K562 (cell line): ENCODE data around the gene POU2F1.

Source experiments
- ATF1 ChIP-seq, 2 experiments: fragments of 450-650 bp in 1 of 2; IDR thresholded peaks; 2 replicates each; pipeline ENCODE4 v1.6.1; 2016; ENCODE audit warnings: missing compliant biosample characterization in 1 of 2, missing genetic modification characterization in 1 of 2
- GABPA ChIP-seq: fragments of 200-800 bp; sonication (Bioruptor generic); conservative IDR thresholded peaks from 2 replicates; pipeline ENCODE4 v1.6.1; 2016; ENCODE audit warnings: low read depth, missing genetic modification characterization, missing compliant biosample characterization
- MYBL2 ChIP-seq, 2 experiments: fragments of 450-650 bp in 1 of 2; sonication (generic) in 1 of 2; formaldehyde crosslinking in 1 of 2; IDR thresholded peaks; 2 replicates each; pipeline versions ENCODE4 v1.6.1 to v1.8.1; 2017 to 2022; ENCODE audit warnings: borderline replicate concordance in 1 of 2, inconsistent platforms in 1 of 2, low read depth in 1 of 2, mild to moderate bottlenecking in 1 of 2, missing genetic modification reagents in 1 of 2, moderate library complexity in 1 of 2
- RBFOX2 ChIP-seq: fragments of 200-400 bp; formaldehyde crosslinking; IDR thresholded peaks from 2 replicates; pipeline ENCODE4 v1.6.1; 2017; ENCODE audit warnings: low read depth, mild to moderate bottlenecking, low read length, moderate library complexity
- SMARCB1 ChIP-seq: IDR thresholded peaks from 2 replicates; pipeline ENCODE4 v1.6.1; 2011; ENCODE audit warnings: improper control_type of control experiment, low read depth; ENCODE audit not compliant: insufficient read length
- TEAD1 ChIP-seq, 2 experiments: fragments of 450-650 bp in 1 of 2; sonication (generic) in 1 of 2; formaldehyde crosslinking; IDR thresholded peaks; 2 replicates each; pipeline versions ENCODE4 v1.4.0 to v1.8.0; 2020 to 2022; ENCODE audit warnings: mild to moderate bottlenecking in 2 of 2, missing genetic modification reagents in 1 of 2
- TF ChIP-seq, protein P1 (sequence below): fragments of 450-650 bp; IDR thresholded peaks from 2 replicates; pipeline ENCODE4 v1.7.1; 2018; ENCODE audit warnings: mild to moderate bottlenecking, low read depth; ENCODE audit not compliant: partially characterized antibody
- TF ChIP-seq, protein P2 (sequence below): fragments of 250-450 bp; sonication (Bioruptor Pico); IDR thresholded peaks from 2 replicates; pipeline ENCODE4 v1.5.0; 2020; ENCODE audit warnings: mild to moderate bottlenecking, borderline replicate concordance

DNA sequence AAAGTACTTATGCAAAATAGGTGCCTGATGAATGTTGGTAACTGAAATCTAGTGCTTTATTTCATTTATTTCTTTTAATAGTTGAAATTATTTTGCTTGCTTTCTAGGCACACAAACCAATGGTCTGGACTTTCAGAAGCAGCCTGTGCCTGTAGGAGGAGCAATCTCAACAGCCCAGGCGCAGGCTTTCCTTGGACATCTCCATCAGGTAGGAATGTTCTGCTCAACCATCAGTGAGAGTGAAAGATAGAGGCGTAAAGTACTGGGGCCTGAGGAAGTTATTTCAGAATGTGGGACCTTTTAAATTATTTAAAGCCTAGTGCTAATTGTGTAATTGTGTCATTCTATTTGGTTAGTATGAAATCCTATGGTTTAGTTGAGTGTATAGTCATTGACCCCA is 144.7 kb downstream of the POU2F1 start:
- TF ChIP-seq ATF1 (CRISPR knock-in tag; IDR thresholded peaks at IDR 0.05) (no peak), ATF1 (tag; IDR thresholded peaks at IDR 0.05) (no peak), GABPA (no peak), MYBL2 (IDR thresholded peaks at IDR 0.05; ENCODE audit: low read depth) (no peak), MYBL2 (CRISPR knock-in tag; IDR thresholded peaks at IDR 0.05; ENCODE audit: borderline replicate concordance) (no peak), RBFOX2 (no peak), SMARCB1 (no peak), TEAD1 (CRISPR knock-in tag; IDR thresholded peaks at IDR 0.05) (no peak)
- TF ChIP-seq, protein P1, sequence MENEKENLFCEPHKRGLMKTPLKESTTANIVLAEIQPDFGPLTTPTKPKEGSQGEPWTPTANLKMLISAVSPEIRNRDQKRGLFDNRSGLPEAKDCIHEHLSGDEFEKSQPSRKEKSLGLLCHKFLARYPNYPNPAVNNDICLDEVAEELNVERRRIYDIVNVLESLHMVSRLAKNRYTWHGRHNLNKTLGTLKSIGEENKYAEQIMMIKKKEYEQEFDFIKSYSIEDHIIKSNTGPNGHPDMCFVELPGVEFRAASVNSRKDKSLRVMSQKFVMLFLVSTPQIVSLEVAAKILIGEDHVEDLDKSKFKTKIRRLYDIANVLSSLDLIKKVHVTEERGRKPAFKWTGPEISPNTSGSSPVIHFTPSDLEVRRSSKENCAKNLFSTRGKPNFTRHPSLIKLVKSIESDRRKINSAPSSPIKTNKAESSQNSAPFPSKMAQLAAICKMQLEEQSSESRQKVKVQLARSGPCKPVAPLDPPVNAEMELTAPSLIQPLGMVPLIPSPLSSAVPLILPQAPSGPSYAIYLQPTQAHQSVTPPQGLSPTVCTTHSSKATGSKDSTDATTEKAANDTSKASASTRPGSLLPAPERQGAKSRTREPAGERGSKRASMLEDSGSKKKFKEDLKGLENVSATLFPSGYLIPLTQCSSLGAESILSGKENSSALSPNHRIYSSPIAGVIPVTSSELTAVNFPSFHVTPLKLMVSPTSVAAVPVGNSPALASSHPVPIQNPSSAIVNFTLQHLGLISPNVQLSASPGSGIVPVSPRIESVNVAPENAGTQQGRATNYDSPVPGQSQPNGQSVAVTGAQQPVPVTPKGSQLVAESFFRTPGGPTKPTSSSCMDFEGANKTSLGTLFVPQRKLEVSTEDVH = no peak
- TF ChIP-seq, protein P2, sequence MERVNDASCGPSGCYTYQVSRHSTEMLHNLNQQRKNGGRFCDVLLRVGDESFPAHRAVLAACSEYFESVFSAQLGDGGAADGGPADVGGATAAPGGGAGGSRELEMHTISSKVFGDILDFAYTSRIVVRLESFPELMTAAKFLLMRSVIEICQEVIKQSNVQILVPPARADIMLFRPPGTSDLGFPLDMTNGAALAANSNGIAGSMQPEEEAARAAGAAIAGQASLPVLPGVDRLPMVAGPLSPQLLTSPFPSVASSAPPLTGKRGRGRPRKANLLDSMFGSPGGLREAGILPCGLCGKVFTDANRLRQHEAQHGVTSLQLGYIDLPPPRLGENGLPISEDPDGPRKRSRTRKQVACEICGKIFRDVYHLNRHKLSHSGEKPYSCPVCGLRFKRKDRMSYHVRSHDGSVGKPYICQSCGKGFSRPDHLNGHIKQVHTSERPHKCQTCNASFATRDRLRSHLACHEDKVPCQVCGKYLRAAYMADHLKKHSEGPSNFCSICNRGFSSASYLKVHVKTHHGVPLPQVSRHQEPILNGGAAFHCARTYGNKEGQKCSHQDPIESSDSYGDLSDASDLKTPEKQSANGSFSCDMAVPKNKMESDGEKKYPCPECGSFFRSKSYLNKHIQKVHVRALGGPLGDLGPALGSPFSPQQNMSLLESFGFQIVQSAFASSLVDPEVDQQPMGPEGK = no peak
